ENCODE data around the gene AHI1.

- TF ChIP-seq CTCF (optimal IDR thresholded peaks at IDR 0.05 in 1 of 3, IDR thresholded peaks at IDR 0.05 in 1 of 3, conservative IDR thresholded peaks at IDR 0.05 in 1 of 3; ENCODE audit: extremely low read depth in 1 of 3, insufficient read depth in 2 of 3, low read length in 3 of 3) (no peak), EZH2 (IDR thresholded peaks at IDR 0.05; ENCODE audit: low read length) (no peak)
Measured at GRCh38 chr6:135383301-135383700, 114.2 kb downstream of the AHI1 start.

All from keratinocyte (primary cell).